HepG2 (cell line): ENCODE measurements around the gene TTC31. TPM values are rescaled to one million over a fixed set of nuclear protein-coding genes. Genes with fewer than 3 reads are reported as not detected.

ENCODE experiments used
- ASH2L ChIP-seq: fragments of 300-600, 200-600 bp; sonication (generic); IDR thresholded peaks from 2 replicates; pipeline ENCODE4 v1.7.0; 2017; ENCODE audit warnings: low read depth, mild to moderate bottlenecking, moderate library complexity, mixed read lengths, low read length; ENCODE audit not compliant: insufficient read length
- ATF1 ChIP-seq: IDR thresholded peaks from 2 replicates; pipeline ENCODE4 v1.6.1; 2016; ENCODE audit warnings: mild to moderate bottlenecking, control low read depth
- CBX1 ChIP-seq: IDR thresholded peaks from one replicate; pipeline ENCODE4 v1.6.1; 2016; ENCODE audit warnings: antibody characterized with exemption, low read depth
- CHD2 ChIP-seq: IDR thresholded peaks from 2 replicates; pipeline ENCODE4 v1.6.1; 2011; ENCODE audit warnings: low read depth, low read length, improper control_type of control experiment
- DR1 ChIP-seq: sonication (generic); formaldehyde crosslinking; IDR thresholded peaks from 2 replicates; pipeline ENCODE4 v1.8.0; 2021; ENCODE audit warnings: mild to moderate bottlenecking, missing genetic modification reagents, inconsistent platforms
- FOXJ3 ChIP-seq: sonication (generic); formaldehyde crosslinking; IDR thresholded peaks from 2 replicates; pipeline ENCODE4 v1.4.0; 2020; ENCODE audit warnings: missing genetic modification reagents, mild to moderate bottlenecking, borderline replicate concordance
- IKZF5 ChIP-seq: IDR thresholded peaks from 2 replicates; pipeline ENCODE4 v1.6.1; 2018; ENCODE audit warnings: missing genetic modification reagents, mild to moderate bottlenecking, missing compliant biosample characterization
- ISL2 ChIP-seq: sonication (generic); formaldehyde crosslinking; IDR thresholded peaks from 2 replicates; pipeline ENCODE4 v1.5.0; 2020; ENCODE audit warnings: missing genetic modification reagents
- MED1 ChIP-seq: sonication (generic); formaldehyde crosslinking; IDR thresholded peaks from 2 replicates; pipeline ENCODE4 v1.4.0; 2020; ENCODE audit warnings: missing genetic modification reagents
- PHF21A ChIP-seq: sonication (generic); formaldehyde crosslinking; IDR thresholded peaks from 2 replicates; pipeline ENCODE4 v1.5.0; 2020; ENCODE audit warnings: mild to moderate bottlenecking, missing genetic modification reagents
- POGZ ChIP-seq: sonication (generic); formaldehyde crosslinking; IDR thresholded peaks from 2 replicates; pipeline ENCODE4 v1.4.0; 2020; ENCODE audit warnings: mild to moderate bottlenecking, missing genetic modification reagents
- RXRB ChIP-seq: IDR thresholded peaks from 2 replicates; pipeline ENCODE4 v1.6.1; 2016; ENCODE audit warnings: borderline replicate concordance, missing genetic modification reagents, missing compliant biosample characterization
- SAP130 ChIP-seq: IDR thresholded peaks from 2 replicates; pipeline ENCODE4 v1.6.1; 2016; ENCODE audit warnings: low read depth
- TARDBP ChIP-seq: sonication (generic); formaldehyde crosslinking; IDR thresholded peaks from 2 replicates; pipeline ENCODE4 v1.8.0; 2022; ENCODE audit warnings: mild to moderate bottlenecking, missing genetic modification reagents
- TMF1 ChIP-seq: sonication (generic); formaldehyde crosslinking; IDR thresholded peaks from 2 replicates; pipeline ENCODE4 v1.8.1; 2022; ENCODE audit warnings: low read depth, missing genetic modification reagents
- ZFP91 ChIP-seq: sonication (generic); formaldehyde crosslinking; IDR thresholded peaks from 2 replicates; pipeline ENCODE4 v1.9.0; 2022; ENCODE audit warnings: missing genetic modification reagents, mild to moderate bottlenecking, borderline replicate concordance
- ZIK1 ChIP-seq: sonication (generic); formaldehyde crosslinking; IDR thresholded peaks from 2 replicates; pipeline ENCODE4 v1.5.0; 2020; ENCODE audit warnings: mild to moderate bottlenecking, low read depth, missing genetic modification reagents, borderline replicate concordance
- ZNF230 ChIP-seq: sonication (generic); formaldehyde crosslinking; IDR thresholded peaks from 2 replicates; pipeline ENCODE4 v1.4.0; 2020; ENCODE audit warnings: mild to moderate bottlenecking, missing genetic modification reagents
- ZNF292 ChIP-seq: sonication (generic); formaldehyde crosslinking; IDR thresholded peaks from 2 replicates; pipeline ENCODE4 v1.8.1; 2022; ENCODE audit warnings: mild to moderate bottlenecking, low read depth, missing genetic modification reagents, borderline replicate concordance
- ZNF350 ChIP-seq: sonication (generic); formaldehyde crosslinking; IDR thresholded peaks from 2 replicates; pipeline ENCODE4 v1.4.0; 2020; ENCODE audit warnings: mild to moderate bottlenecking, low read depth, missing genetic modification reagents, borderline replicate concordance
- ZNF768 ChIP-seq: sonication (generic); formaldehyde crosslinking; IDR thresholded peaks from 2 replicates; pipeline ENCODE4 v1.4.0; 2020; ENCODE audit warnings: missing genetic modification reagents
- polyA plus RNA-seq, 8 experiments: library from polyadenylated mRNA; depleted of rRNA in 3 of 8; stranded (reverse) in 7 of 8; unstranded in 1 of 8; fragments of >200 nt; fragmentation: Illumina TruSeq in 4 of 8; extraction: Trizol in 4 of 8; gene quantifications; 2 replicates each; pipeline versions ENCODE4 v1.2.1 to v1.2.3, GENCODE V29; 2011 to 2016; ENCODE audit warnings: low read depth in 4 of 8, missing spikeins in 1 of 8, mixed read lengths in 1 of 8; ENCODE audit not compliant: insufficient read depth in 1 of 8
- total RNA-seq, 5 experiments: library from RNA; depleted of rRNA; stranded (reverse); fragments of >200 nt; fragmentation: Illumina TruSeq; extraction: Trizol; gene quantifications; 2 replicates each; pipeline ENCODE4 v1.2.3, GENCODE V29; 2016; ENCODE audit warnings: low read depth in 1 of 5
- TF ChIP-seq, protein P1 (sequence below), 2 experiments: sonication (generic) in 1 of 2; formaldehyde crosslinking in 1 of 2; IDR thresholded peaks; 2 replicates each; pipeline versions ENCODE4 v1.4.0 to v1.6.1; 2018 to 2020; ENCODE audit warnings: missing genetic modification reagents in 2 of 2, borderline replicate concordance in 1 of 2, low read depth in 1 of 2, mild to moderate bottlenecking in 1 of 2, missing biosample characterization in 1 of 2
- TF ChIP-seq, protein P2 (sequence below): sonication (generic); IDR thresholded peaks from 2 replicates; pipeline ENCODE4 v1.6.1; 2016; ENCODE audit warnings: low read depth, borderline replicate concordance

Gene TTC31
- total and polyA plus RNA-seq, 2 of the 13 experiments (the other 11 are each of a cell fraction or from before 2014, with no cell fraction given), result 28.3 to 39.5 TPM

GRCh38 chr2:74458132-74458937, 24.5 kb upstream of the TTC31 start, which contains the start of gene WBP1 (continued):
- TF ChIP-seq ZFP91 (CRISPR knock-in tag), result peak; percentile 61; the same call in 1 of the 2 replicates
- TF ChIP-seq ZNF768 (CRISPR knock-in tag), result peak; percentile 22; the same call in 1 of the 2 replicates
- peak; percentile 96 for TF ChIP-seq ATF1 (CRISPR knock-in tag)
- TF ChIP-seq POGZ, result peak; percentile 29; the same call in 1 of the 2 replicates
- TF ChIP-seq ZNF292 (CRISPR knock-in tag), result no peak
- peak; percentile 24; the same call in 1 of the 2 replicates for TF ChIP-seq IKZF5 (CRISPR knock-in tag)
- peak; percentile 33; the same call in 1 of the 2 replicates for TF ChIP-seq TMF1 (CRISPR knock-in tag)
- peak; percentile 71 for TF ChIP-seq SAP130 (CRISPR knock-in tag)
- TF ChIP-seq PHF21A, result peak; percentile 42; the same call in 1 of the 2 replicates
- peak; percentile 91; the same call in 1 of the 2 replicates for TF ChIP-seq ZNF350
- TF ChIP-seq, protein P1, sequence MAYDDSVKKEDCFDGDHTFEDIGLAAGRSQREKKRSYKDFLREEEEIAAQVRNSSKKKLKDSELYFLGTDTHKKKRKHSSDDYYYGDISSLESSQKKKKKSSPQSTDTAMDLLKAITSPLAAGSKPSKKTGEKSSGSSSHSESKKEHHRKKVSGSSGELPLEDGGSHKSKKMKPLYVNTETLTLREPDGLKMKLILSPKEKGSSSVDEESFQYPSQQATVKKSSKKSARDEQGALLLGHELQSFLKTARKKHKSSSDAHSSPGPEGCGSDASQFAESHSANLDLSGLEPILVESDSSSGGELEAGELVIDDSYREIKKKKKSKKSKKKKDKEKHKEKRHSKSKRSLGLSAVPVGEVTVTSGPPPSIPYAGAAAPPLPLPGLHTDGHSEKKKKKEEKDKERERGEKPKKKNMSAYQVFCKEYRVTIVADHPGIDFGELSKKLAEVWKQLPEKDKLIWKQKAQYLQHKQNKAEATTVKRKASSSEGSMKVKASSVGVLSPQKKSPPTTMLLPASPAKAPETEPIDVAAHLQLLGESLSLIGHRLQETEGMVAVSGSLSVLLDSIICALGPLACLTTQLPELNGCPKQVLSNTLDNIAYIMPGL (CRISPR knock-in tag; IDR thresholded peaks at IDR 0.05; ENCODE audit: borderline replicate concordance in 1 of 2, low read depth in 1 of 2), result peak in 1 of 2 experiments; percentile 21; a peak in 3 of 4 replicates
- TF ChIP-seq RXRB (CRISPR knock-in tag), result peak; percentile 42; the same call in 1 of the 2 replicates
- peak; percentile 63; the same call in 1 of the 2 replicates for TF ChIP-seq CHD2
- TF ChIP-seq ASH2L, result peak; percentile 4
- TF ChIP-seq ZNF230, result peak; percentile 50
- TF ChIP-seq, protein P2, sequence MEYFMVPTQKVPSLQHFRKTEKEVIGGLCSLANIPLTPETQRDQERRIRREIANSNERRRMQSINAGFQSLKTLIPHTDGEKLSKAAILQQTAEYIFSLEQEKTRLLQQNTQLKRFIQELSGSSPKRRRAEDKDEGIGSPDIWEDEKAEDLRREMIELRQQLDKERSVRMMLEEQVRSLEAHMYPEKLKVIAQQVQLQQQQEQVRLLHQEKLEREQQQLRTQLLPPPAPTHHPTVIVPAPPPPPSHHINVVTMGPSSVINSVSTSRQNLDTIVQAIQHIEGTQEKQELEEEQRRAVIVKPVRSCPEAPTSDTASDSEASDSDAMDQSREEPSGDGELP, result no peak
- TF ChIP-seq TARDBP (CRISPR knock-in tag), result 0 out of 2 replicates have a peak, but pooled peaks have one; percentile 12
- no peak; the same call in 1 of the 2 replicates for TF ChIP-seq FOXJ3 (CRISPR knock-in tag)
- 0 out of 2 replicates have a peak, but pooled peaks have one; percentile 12 for TF ChIP-seq ZIK1 (CRISPR knock-in tag)
- TF ChIP-seq CBX1, result no peak
- TF ChIP-seq ISL2 (CRISPR knock-in tag), result peak; percentile 9; the same call in 1 of the 2 replicates
- peak; percentile 87 for TF ChIP-seq DR1 (CRISPR knock-in tag)
- TF ChIP-seq MED1 (CRISPR knock-in tag), result peak; percentile 4; the same call in 1 of the 2 replicates
